ENCODE data around the gene PTPRR. TPM values are rescaled to one million over a fixed set of nuclear protein-coding genes. Genes with fewer than 3 reads are reported as not detected.

PTPRR gene
- total and polyA plus RNA-seq, 4 donors: 0.17 to 1.5 (median 0.61) TPM

DNA sequence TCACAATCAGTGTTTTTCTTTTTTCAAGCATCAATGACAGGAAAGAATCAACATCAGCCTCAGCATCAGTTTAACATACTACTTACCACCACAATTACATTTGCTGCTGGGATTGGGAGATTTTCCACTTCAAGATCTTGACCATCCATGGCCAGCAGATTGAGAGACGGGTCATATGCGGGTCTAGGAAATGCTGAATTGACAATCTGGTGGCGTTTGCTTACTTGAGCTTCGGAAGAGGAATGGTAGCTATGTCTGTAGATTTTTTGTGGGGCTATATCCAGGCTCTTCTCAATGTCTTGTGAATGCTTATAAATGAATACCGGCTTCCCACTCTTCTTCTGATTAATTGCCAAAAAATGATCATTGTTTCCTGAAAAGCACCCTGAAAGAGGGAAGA is 27.9 kb downstream of the PTPRR start:
- TF ChIP-seq, protein P1, sequence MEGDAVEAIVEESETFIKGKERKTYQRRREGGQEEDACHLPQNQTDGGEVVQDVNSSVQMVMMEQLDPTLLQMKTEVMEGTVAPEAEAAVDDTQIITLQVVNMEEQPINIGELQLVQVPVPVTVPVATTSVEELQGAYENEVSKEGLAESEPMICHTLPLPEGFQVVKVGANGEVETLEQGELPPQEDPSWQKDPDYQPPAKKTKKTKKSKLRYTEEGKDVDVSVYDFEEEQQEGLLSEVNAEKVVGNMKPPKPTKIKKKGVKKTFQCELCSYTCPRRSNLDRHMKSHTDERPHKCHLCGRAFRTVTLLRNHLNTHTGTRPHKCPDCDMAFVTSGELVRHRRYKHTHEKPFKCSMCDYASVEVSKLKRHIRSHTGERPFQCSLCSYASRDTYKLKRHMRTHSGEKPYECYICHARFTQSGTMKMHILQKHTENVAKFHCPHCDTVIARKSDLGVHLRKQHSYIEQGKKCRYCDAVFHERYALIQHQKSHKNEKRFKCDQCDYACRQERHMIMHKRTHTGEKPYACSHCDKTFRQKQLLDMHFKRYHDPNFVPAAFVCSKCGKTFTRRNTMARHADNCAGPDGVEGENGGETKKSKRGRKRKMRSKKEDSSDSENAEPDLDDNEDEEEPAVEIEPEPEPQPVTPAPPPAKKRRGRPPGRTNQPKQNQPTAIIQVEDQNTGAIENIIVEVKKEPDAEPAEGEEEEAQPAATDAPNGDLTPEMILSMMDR (IDR thresholded peaks at IDR 0.05; ENCODE audit: control extremely low read depth, extremely low read depth): no peak
- WGBS, 2 donors: 88 to 93% methylated on average over 5 of the region's 5 CpGs

DNA sequence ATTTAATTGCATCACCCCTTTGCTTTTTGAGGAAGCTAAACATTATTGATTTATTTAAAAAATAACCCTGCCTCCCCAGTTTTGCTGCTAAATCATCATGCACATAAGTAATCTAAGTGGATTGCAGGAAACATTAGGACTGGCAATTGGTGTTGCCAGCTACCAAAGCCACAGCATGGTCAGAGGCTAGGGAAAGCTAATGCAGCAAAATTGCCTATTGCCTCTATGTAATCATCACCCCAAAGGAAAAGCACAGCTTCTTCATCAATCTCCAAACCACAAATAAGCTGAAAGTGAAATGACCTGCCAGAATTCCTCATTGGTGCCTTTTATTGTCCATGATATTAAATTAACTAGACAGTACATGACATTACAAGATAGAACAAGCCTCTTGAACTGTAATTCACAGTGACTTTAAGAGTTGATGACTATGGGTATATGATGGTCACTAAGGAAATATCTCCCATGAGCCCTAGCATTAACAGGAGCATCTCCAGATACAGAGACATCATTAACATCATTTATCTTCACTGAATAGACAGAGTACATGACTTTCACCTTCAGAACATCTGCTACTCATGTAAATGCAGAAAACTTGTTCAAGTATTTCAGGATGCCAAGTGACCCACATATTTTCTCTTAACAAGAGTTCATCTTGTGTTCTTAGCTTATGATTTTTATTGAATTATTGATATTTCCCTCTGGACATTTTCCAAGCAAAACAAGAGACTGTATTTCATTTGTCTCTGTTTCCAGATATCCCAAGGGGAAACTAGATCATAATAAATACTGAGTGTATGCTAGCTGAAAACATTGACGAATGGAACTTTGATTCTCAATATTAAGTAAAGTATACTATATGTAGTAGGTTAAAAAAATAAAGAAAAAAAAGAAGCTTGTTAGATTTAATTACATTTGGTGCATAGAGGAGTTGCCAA is 29.4 kb downstream of the PTPRR start:
- no peak overlapping the region for H3K27ac ChIP-seq (ENCODE audit: low read depth in 1 of 2, low read length in 1 of 2)
- no peak overlapping the region for H3K4me3 ChIP-seq
- DNase-seq (no peak), ATAC-seq (ENCODE audit: insufficient read depth, low FRiP score) (no peak)
- no peaks in the 10 kb centered on the region for H3K27me3 ChIP-seq (ENCODE audit: control insufficient read depth in 3 of 3, insufficient read depth in 3 of 3, low read length in 2 of 3)
- TF ChIP-seq, protein P1 (IDR thresholded peaks at IDR 0.05; ENCODE audit: control extremely low read depth, extremely low read depth): no peak
- H3K9ac ChIP-seq (ENCODE audit: insufficient read depth in 1 of 2, low read length in 2 of 2): no peak overlapping the region
- no peaks in the 10 kb centered on the region for H3K9me3 ChIP-seq (ENCODE audit: control insufficient read depth in 4 of 4, insufficient read depth in 3 of 4, low read length in 3 of 4)
- H3K36me3 ChIP-seq (ENCODE audit: control insufficient read depth in 4 of 4, insufficient read depth in 4 of 4, low read length in 4 of 4): no peaks in the 10 kb centered on the region
- no peaks in the 10 kb centered on the region for H3K4me1 ChIP-seq (ENCODE audit: control insufficient read depth in 5 of 5, insufficient read depth in 5 of 5, low read length in 5 of 5)
- 80 to 84% methylated on average over 1 of the region's 1 CpG for WGBS, 2 donors

More for the DNA sequence above, 27.9 kb downstream of the PTPRR start:
- Histone ChIP-seq H3K4me3 (no peak overlapping the region), H3K4me1 (ENCODE audit: control insufficient read depth in 5 of 5, insufficient read depth in 5 of 5, low read length in 5 of 5) (no peaks in the 10 kb centered on the region), H3K9me3 (ENCODE audit: control insufficient read depth in 4 of 4, insufficient read depth in 3 of 4, low read length in 3 of 4) (no peaks in the 10 kb centered on the region), H3K27ac (ENCODE audit: low read depth in 1 of 2, low read length in 1 of 2) (no peak overlapping the region), H3K36me3 (ENCODE audit: control insufficient read depth in 4 of 4, insufficient read depth in 4 of 4, low read length in 4 of 4) (no peaks in the 10 kb centered on the region), H3K27me3 (ENCODE audit: control insufficient read depth in 3 of 3, insufficient read depth in 3 of 3, low read length in 2 of 3) (no peaks in the 10 kb centered on the region), H3K9ac (ENCODE audit: insufficient read depth in 1 of 2, low read length in 2 of 2) (no peak overlapping the region)
- no peak for DNase-seq
- no peak for ATAC-seq (ENCODE audit: insufficient read depth, low FRiP score)

DNA sequence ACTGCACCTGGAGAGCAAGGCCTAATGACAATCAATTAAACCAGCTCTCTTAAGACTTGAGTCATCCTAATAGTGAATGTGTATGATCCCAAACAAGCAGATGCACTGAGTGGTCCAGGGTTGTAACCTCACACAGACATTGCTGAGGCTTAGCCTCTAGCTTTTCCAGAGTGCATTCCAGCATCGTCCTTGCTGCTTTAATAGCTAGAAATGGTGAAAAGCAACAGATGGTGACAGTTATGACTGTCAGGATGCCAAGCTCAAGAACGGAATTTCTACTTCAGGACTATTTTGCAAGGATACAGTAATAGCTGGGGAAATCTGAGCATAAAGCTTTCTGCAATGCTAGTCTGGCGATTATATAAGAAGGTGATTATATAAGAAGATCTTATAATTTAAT is 34.6 kb downstream of the PTPRR start:
- peaks cover 0 to 2% (median 0%) of the 10 kb centered on the region in 5 donors for H3K4me1 ChIP-seq (ENCODE audit: control insufficient read depth in 5 of 5, insufficient read depth in 5 of 5, low read length in 5 of 5)
- no peaks in the 10 kb centered on the region for H3K9me3 ChIP-seq (ENCODE audit: control insufficient read depth in 4 of 4, insufficient read depth in 3 of 4, low read length in 3 of 4)
- ATAC-seq (ENCODE audit: insufficient read depth, low FRiP score): no peak
- no peak overlapping the region for H3K27ac ChIP-seq (ENCODE audit: low read depth in 1 of 2, low read length in 1 of 2)
- DNase-seq: peak; percentile 36 to 77 (median 58)
- H3K27me3 ChIP-seq (ENCODE audit: control insufficient read depth in 3 of 3, insufficient read depth in 3 of 3, low read length in 2 of 3): no peaks in the 10 kb centered on the region
- no peak overlapping the region for H3K9ac ChIP-seq (ENCODE audit: insufficient read depth in 1 of 2, low read length in 2 of 2)
- WGBS, 2 donors: 72 to 82% methylated on average over 3 of the region's 3 CpGs
- no peaks in the 10 kb centered on the region for H3K36me3 ChIP-seq (ENCODE audit: control insufficient read depth in 4 of 4, insufficient read depth in 4 of 4, low read length in 4 of 4)
- TF ChIP-seq, protein P1 (IDR thresholded peaks at IDR 0.05; ENCODE audit: control extremely low read depth, extremely low read depth): no peak
- H3K4me3 ChIP-seq: no peak overlapping the region

Data from lung (tissue), 12 donors.